Uterus (tissue), 2 donors: ENCODE measurements around the gene TMEM229A.

Experiments used
- POLR2A ChIP-seq, 2 donors: fragments of 450-650 bp; IDR thresholded peaks; one replicate each; pipeline ENCODE4 v1.6.1; 2016; ENCODE audit warnings: antibody characterized with exemption in 2 of 2, mild to moderate bottlenecking in 1 of 2, moderate library complexity in 1 of 2
- TF ChIP-seq, protein P1 (sequence below), 4 experiments: fragments of 200-600 bp in 2 of 4; fragments of 450-650 bp in 2 of 4; sonication (generic) in 2 of 4; IDR thresholded peaks; one replicate each; pipeline ENCODE4 v1.5.1; 2016 to 2019; ENCODE audit warnings: antibody characterized with exemption in 4 of 4, mild to moderate bottlenecking in 2 of 4, moderate library complexity in 1 of 4

DNA sequence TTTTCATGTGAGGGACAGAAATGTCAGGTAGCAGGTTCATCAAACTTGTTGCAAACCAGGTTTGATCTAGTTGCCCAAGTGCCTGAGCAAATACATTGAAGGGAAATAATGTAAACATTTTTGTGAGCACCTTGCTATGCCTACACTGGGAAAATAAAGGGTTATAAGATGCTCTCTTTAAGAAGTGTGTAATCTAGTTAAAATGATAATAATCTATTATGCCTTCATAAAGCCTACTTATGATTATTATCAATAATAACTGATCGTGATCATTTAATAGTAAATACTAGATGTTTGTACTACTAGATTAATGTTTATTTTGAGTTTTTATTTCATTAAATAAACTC lies 1.9 kb upstream of the TMEM229A start:
- no peak for TF ChIP-seq POLR2A (IDR thresholded peaks at IDR 0.05)
- TF ChIP-seq, protein P1, sequence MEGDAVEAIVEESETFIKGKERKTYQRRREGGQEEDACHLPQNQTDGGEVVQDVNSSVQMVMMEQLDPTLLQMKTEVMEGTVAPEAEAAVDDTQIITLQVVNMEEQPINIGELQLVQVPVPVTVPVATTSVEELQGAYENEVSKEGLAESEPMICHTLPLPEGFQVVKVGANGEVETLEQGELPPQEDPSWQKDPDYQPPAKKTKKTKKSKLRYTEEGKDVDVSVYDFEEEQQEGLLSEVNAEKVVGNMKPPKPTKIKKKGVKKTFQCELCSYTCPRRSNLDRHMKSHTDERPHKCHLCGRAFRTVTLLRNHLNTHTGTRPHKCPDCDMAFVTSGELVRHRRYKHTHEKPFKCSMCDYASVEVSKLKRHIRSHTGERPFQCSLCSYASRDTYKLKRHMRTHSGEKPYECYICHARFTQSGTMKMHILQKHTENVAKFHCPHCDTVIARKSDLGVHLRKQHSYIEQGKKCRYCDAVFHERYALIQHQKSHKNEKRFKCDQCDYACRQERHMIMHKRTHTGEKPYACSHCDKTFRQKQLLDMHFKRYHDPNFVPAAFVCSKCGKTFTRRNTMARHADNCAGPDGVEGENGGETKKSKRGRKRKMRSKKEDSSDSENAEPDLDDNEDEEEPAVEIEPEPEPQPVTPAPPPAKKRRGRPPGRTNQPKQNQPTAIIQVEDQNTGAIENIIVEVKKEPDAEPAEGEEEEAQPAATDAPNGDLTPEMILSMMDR (IDR thresholded peaks at IDR 0.05): no peak
